HG03175 (cell line): ENCODE results near the gene KCTD19.
A peak's percentile ranks its signal among the peaks of the same experiment; 100 is the strongest.

Source experiments
- ATAC-seq: cut with Tn5 transposase; IDR thresholded peaks from one replicate; pipeline ENCODE4 v1.9.1; 2021; ENCODE audit warnings: mild to moderate bottlenecking, moderate library complexity; ENCODE audit not compliant: unreplicated experiment

Gene KCTD19

GRCh38 chr16:67326115-67326471, 448 bp downstream of the KCTD19 start:
- no peak for ATAC-seq

- ATAC-seq, result no peak
Measured at GRCh38 chr16:67317853-67318252, 8.7 kb downstream of the KCTD19 start.

- ATAC-seq, result no peak
Measured at GRCh38 chr16:67312719-67313118, 13.8 kb downstream of the KCTD19 start.

- peak; percentile 79 for ATAC-seq
Measured at GRCh38 chr16:67311607-67312488, 14.7 kb downstream of the KCTD19 start.

- ATAC-seq, result no peak
Measured at GRCh38 chr16:67310561-67310960, 16.0 kb downstream of the KCTD19 start.

- ATAC-seq, result no peak
Measured at GRCh38 chr16:67305216-67306071, 21.1 kb downstream of the KCTD19 start.

GRCh38 chr16:67304020-67304419, 22.5 kb downstream of the KCTD19 start:
- no peak for ATAC-seq

- ATAC-seq, result no peak
Measured at GRCh38 chr16:67302970-67303369, 23.6 kb downstream of the KCTD19 start.

GRCh38 chr16:67302076-67302475, 24.5 kb downstream of the KCTD19 start:
- ATAC-seq, result no peak

GRCh38 chr16:67301080-67301782, 25.3 kb downstream of the KCTD19 start:
- no peak for ATAC-seq

GRCh38 chr16:67299269-67299668, 27.3 kb downstream of the KCTD19 start:
- ATAC-seq, result no peak

GRCh38 chr16:67298277-67298676, 28.3 kb downstream of the KCTD19 start:
- ATAC-seq, result no peak

GRCh38 chr16:67296420-67296819, 30.1 kb downstream of the KCTD19 start:
- no peak for ATAC-seq

- ATAC-seq, result no peak
Measured at GRCh38 chr16:67294938-67295361, 31.6 kb downstream of the KCTD19 start.

GRCh38 chr16:67294171-67294757, 32.3 kb downstream of the KCTD19 start:
- no peak for ATAC-seq

- no peak for ATAC-seq
Measured at GRCh38 chr16:67291461-67291860, 35.1 kb downstream of the KCTD19 start.

- no peak for ATAC-seq
Measured at GRCh38 chr16:67287960-67288359, 38.6 kb downstream of the KCTD19 start.

- no peak for ATAC-seq
Measured at GRCh38 chr16:67286441-67287235, 39.9 kb downstream of the KCTD19 start.

GRCh38 chr16:67284699-67285646, 41.6 kb downstream of the KCTD19 start:
- ATAC-seq, result no peak
